Ovary (tissue), 3 donors: ENCODE data around the gene PAK6.

Source experiments
- CTCF ChIP-seq, 3 donors: fragments of 450-650 bp in 2 of 3; fragments of 200-600 bp in 1 of 3; IDR thresholded peaks; one replicate each; pipeline versions ENCODE4 v1.5.1 to v1.8.0; 2016 to 2022; ENCODE audit warnings: antibody characterized with exemption in 3 of 3, mild to moderate bottlenecking in 1 of 3
- EP300 ChIP-seq: sonication (generic); formaldehyde crosslinking; IDR thresholded peaks from one replicate; pipeline ENCODE4 v1.6.1; 2017; ENCODE audit warnings: antibody characterized with exemption
- POLR2A ChIP-seq: fragments of 450-650 bp; IDR thresholded peaks from one replicate; pipeline ENCODE4 v1.6.1; 2017; ENCODE audit warnings: antibody characterized with exemption, mild to moderate bottlenecking, moderate library complexity
- donor health status: DM: no; HTN: no; CAD: no.

GRCh38 chr15:40255033-40255432 is 16.2 kb downstream of the PAK6 start:
- TF ChIP-seq EP300 (no peak), CTCF (IDR thresholded peaks at IDR 0.05) (no peak), POLR2A (no peak)
